Stimulated activated CD8-positive, alpha-beta memory T cell treated with anti-CD3 and anti-CD28 coated beads, Interleukin-15, amount 100 ng/mL, for 4 hours (primary cell): ENCODE measurements around the gene NEMP2.
A peak's percentile ranks its signal among the peaks of the same experiment; 100 is the strongest.

Experiments used
- DNase-seq, 2 donors: peaks; one replicate each; pipeline ENCODE4 v3.0.0-alpha.2; 2020; ENCODE audit warnings: low read depth in 2 of 2

NEMP2 gene

GRCh38 chr2:190534310-190535120, at the start of gene NEMP2:
NEMP2 (minus strand) TSS chr2:190534722; CDS start chr2:190534655, 67 bp downstream.
- peak; percentile 57 to 76 for DNase-seq

GRCh38 chr2:190583507-190584337, 49.2 kb upstream of the NEMP2 start:
- DNase-seq, result no peak

- DNase-seq, result no peak
Measured at GRCh38 chr2:190582736-190583506, 48.4 kb upstream of the NEMP2 start.

GRCh38 chr2:190582019-190582418, 47.5 kb upstream of the NEMP2 start:
- no peak for DNase-seq

GRCh38 chr2:190579915-190580846, 45.7 kb upstream of the NEMP2 start:
- DNase-seq, result no peak

- DNase-seq, result no peak
Measured at GRCh38 chr2:190579058-190579410, 44.5 kb upstream of the NEMP2 start.

GRCh38 chr2:190578158-190579057, 43.9 kb upstream of the NEMP2 start:
- peak in 1 of 2 donors; percentile 17 for DNase-seq

- DNase-seq, result no peak
Measured at GRCh38 chr2:190576573-190576972, 42.1 kb upstream of the NEMP2 start.

GRCh38 chr2:190575263-190575662, 40.7 kb upstream of the NEMP2 start:
- DNase-seq, result no peak

GRCh38 chr2:190574169-190574568, 39.6 kb upstream of the NEMP2 start:
- DNase-seq, result no peak

- DNase-seq, result no peak
Measured at GRCh38 chr2:190572246-190572645, 37.7 kb upstream of the NEMP2 start.

GRCh38 chr2:190571686-190572085, 37.2 kb upstream of the NEMP2 start:
- DNase-seq, result no peak

GRCh38 chr2:190570871-190571270, 36.3 kb upstream of the NEMP2 start:
- no peak for DNase-seq

GRCh38 chr2:190569994-190570755, 35.7 kb upstream of the NEMP2 start:
- no peak for DNase-seq

- no peak for DNase-seq
Measured at GRCh38 chr2:190564838-190565237, 30.3 kb upstream of the NEMP2 start.

- DNase-seq, result no peak
Measured at GRCh38 chr2:190563646-190564045, 29.1 kb upstream of the NEMP2 start.

- DNase-seq, result peak; percentile 67 to 84
Measured at GRCh38 chr2:190563109-190563508, 28.6 kb upstream of the NEMP2 start.

- DNase-seq, result no peak
Measured at GRCh38 chr2:190562121-190562520, 27.6 kb upstream of the NEMP2 start.

GRCh38 chr2:190561094-190561493, 26.6 kb upstream of the NEMP2 start:
- DNase-seq, result no peak
